ENCODE measurements around the gene MAGOH.
A peak's percentile ranks its signal among the peaks of the same experiment; 100 is the strongest.

The MAGOH gene

GRCh38 chr1:53183095-53183990, 55.0 kb downstream of the MAGOH start:
- no peak for DNase-seq

- DNase-seq: no peak
Measured at GRCh38 chr1:53182716-53183094, 55.6 kb downstream of the MAGOH start.

GRCh38 chr1:53182111-53182593, 56.2 kb downstream of the MAGOH start:
- peak; percentile 20 to 29 for DNase-seq

GRCh38 chr1:53180951-53181350, 57.4 kb downstream of the MAGOH start:
- no peak for DNase-seq

- no peak for DNase-seq
Measured at GRCh38 chr1:53180226-53180625, 58.1 kb downstream of the MAGOH start.
